Measurements from ENCODE around the gene GATC. TPM values are rescaled to one million over a fixed set of nuclear protein-coding genes. Genes with fewer than 3 reads are reported as not detected.

Gene GATC
- total RNA-seq, 1 donor from 2014 or later: 35.2 TPM

DNA sequence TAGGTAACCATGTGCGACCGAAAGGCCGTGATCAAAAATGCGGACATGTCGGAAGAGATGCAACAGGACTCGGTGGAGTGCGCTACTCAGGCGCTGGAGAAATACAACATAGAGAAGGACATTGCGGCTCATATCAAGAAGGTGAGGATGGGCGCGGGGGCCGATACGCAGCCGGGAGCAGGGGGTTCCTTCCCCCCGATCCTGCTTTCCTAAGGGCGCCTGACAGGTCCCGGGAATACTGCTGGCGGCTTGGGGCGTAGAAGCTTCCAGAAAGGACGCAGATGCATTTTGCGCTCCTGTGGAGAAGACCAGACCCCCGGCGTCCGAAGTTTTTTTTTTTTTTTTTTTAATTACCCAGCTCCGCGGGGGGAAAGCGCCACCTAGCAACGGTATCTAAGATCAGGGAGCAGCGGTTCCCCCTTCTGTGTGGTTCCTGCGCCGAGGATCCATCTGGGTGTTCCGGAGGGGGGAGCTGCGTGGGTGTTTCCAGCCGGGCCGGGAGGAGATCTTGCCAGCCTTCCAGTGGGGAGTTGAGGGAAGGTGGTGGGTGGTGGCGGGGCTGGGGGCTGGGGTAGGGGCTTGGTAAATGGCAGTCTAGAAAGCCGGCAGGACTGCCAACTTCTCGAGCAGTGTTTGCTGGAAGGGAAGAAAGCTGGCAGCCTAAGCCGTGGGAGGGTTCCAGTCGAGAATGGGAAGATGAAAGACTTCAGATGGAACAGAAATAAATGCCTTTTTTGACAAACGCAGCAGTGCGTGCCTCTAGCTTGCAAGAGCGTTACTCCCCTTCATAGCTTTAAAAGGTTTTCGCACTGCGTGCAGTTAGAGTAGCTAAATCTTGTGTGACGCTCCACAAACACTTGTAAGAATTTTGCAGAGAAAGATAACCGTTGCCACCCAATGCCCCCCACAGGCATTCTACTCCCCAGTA lies 50.4 kb downstream of the GATC start:
- Mint-ChIP-seq H3K4me1 (peaks cover 29% of the 10 kb centered on the region), H3K4me3 (peak overlapping the region; percentile 96), H3K27me3 (no peaks in the 10 kb centered on the region), H3K9me3 (no peaks in the 10 kb centered on the region), H3K36me3 (ENCODE audit: low read depth) (peaks cover 44% of the 10 kb centered on the region), H3K27ac (peak overlapping the region; percentile 91)
- TF ChIP-seq, protein P1, sequence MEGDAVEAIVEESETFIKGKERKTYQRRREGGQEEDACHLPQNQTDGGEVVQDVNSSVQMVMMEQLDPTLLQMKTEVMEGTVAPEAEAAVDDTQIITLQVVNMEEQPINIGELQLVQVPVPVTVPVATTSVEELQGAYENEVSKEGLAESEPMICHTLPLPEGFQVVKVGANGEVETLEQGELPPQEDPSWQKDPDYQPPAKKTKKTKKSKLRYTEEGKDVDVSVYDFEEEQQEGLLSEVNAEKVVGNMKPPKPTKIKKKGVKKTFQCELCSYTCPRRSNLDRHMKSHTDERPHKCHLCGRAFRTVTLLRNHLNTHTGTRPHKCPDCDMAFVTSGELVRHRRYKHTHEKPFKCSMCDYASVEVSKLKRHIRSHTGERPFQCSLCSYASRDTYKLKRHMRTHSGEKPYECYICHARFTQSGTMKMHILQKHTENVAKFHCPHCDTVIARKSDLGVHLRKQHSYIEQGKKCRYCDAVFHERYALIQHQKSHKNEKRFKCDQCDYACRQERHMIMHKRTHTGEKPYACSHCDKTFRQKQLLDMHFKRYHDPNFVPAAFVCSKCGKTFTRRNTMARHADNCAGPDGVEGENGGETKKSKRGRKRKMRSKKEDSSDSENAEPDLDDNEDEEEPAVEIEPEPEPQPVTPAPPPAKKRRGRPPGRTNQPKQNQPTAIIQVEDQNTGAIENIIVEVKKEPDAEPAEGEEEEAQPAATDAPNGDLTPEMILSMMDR (IDR thresholded peaks at IDR 0.05): no peak
- ATAC-seq (ENCODE audit: low read depth): peak; percentile 9
- ChIA-PET POLR2A (interaction anchor here (0.5 to 3.3 kb wide), 21 partner anchors 11 to 1392 kb away, joined by 3 to 54 read pairs (median 5); partner anchors contain the start of genes COQ5, COX6A1, MLEC and PSMD9), CTCF (interaction anchor here (1.0 to 3.2 kb wide), 5 partner anchors 27 to 140 kb away, joined by 3 to 16 read pairs (median 4); partner anchors contain the start of genes COX6A1 and SRSF9)
- no peak for DNase-seq
- intact Hi-C loops (cut with micrococcal nuclease): loop anchor here (1.0 to 2.0 kb wide), 8 partner anchors 33 to 408 kb away; partner anchors contain the start of genes COQ5, GATC, POP5 and RNF10

DNA sequence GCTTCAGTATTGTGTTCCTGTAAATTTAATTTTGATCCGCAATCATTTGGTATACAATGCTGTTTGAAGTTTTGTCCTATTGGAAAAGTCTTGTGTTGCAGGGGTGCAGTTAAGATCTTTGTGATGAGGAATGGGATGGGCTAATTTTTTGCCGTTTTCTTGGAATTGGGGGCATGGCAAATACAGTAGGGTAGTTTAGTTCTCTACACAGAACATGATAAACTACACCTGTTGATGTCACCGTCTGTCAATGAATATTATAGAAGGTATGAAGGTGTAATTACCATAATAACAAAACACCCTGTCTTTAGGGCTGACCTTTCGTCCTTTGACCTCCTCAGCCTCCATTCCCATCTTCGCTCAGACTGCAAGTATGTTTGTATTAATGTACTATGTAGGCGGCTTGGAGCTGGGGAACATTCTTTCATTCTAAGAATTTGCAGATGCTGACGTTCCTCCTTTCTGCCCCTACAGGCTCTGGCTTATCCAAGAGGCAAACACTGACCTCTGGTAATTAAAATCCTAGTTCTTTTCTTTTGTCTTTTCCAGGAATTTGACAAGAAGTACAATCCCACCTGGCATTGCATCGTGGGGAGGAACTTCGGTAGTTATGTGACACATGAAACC lies 51.4 kb downstream of the GATC start:
- intact Hi-C loops (cut with micrococcal nuclease): loop anchor here (2.0 kb wide), 1 partner anchor 51 kb away; the partner anchor contains the start of genes GATC and TRIAP1
- ChIA-PET CTCF (interaction anchor here (1.0 to 3.2 kb wide), 5 partner anchors 28 to 141 kb away, joined by 3 to 16 read pairs (median 4); partner anchors contain the start of genes COX6A1 and SRSF9), POLR2A (interaction anchor here (1.0 to 3.3 kb wide), 4 partner anchors 12 to 205 kb away, joined by 5 to 54 read pairs (median 12); partner anchors contain the start of genes COQ5, RNU4-1, RNU4-2 and SRSF9)

DNA sequence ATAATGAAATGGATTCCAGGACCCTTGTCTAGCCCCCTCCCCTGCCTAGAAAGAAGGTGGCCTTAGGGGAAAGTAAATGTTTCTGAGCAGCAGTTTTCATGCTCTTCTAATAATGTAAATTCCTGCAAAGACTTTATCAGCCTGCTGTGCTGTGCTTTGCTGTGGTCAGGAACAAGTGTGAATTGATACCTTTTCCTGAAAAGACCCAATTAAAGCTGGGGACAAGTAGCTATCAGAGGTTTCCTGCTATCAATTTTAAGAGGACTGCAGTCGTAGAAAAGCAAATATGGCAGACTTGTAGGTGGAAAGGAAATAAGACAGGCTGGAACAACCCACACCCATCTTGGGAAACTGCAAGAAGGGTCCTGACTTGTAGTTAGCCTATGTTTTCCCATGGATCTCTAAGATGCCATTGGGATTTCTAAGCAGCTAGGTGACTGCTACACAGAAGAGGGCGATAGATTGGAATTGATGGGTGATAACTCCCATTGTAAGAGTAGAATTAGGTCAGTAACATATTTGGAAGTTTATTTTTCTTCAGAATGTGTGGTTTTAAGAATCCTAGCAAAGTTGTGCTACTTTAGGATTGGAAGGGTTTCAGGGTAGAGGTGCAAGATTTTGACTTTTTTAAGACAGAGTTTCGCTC lies 52.7 kb downstream of the GATC start:
- Mint-ChIP-seq H3K9me3 (no peaks in the 10 kb centered on the region), H3K4me3 (no peak overlapping the region), H3K36me3 (ENCODE audit: low read depth) (peaks cover 56% of the 10 kb centered on the region), H3K27ac (no peak overlapping the region), H3K4me1 (peaks cover 29% of the 10 kb centered on the region), H3K27me3 (no peaks in the 10 kb centered on the region)
- intact Hi-C loops (cut with micrococcal nuclease): no loop called here
- ATAC-seq (ENCODE audit: low read depth): no peak
- ChIA-PET POLR2A (interaction anchor here (1.2 kb wide), 1 partner anchor 82 kb away, joined by 3 read pairs; the partner anchor contains the start of gene POP5), CTCF (no interaction called here)
- DNase-seq: no peak
- TF ChIP-seq, protein P1 (IDR thresholded peaks at IDR 0.05): no peak

More for the DNA sequence above, 51.4 kb downstream of the GATC start:
- DNase-seq: no peak
- H3K4me3 Mint-ChIP-seq: peak overlapping the region; percentile 96
- no peaks in the 10 kb centered on the region for H3K9me3 Mint-ChIP-seq
- TF ChIP-seq, protein P1 (IDR thresholded peaks at IDR 0.05): no peak
- peaks cover 46% of the 10 kb centered on the region for H3K36me3 Mint-ChIP-seq (ENCODE audit: low read depth)
- no peaks in the 10 kb centered on the region for H3K27me3 Mint-ChIP-seq
- no peak for ATAC-seq (ENCODE audit: low read depth)
- peaks cover 29% of the 10 kb centered on the region for H3K4me1 Mint-ChIP-seq
- peak overlapping the region; percentile 91 for H3K27ac Mint-ChIP-seq

DNA sequence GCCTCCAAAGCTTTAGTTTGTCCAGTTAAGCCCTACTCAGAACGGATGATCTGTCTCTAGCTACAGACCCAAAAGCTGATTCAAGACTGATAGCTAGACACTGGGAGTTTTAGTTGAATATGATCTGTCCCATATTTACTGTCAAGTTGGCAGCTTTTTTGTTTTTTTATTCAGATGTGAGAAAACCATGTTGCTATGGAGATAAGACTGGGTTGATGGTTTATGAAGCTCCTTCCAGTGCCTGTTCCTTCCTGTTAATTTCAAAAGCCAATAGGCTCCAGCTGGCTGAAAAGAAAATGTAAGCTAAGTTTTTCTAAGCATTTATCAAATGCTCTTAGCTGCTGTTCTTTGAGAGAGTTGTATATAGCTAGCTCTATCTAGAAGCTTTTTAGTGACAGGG lies 54.3 kb downstream of the GATC start:
- no peak for ATAC-seq (ENCODE audit: low read depth)
- H3K4me1 Mint-ChIP-seq: peaks cover 21% of the 10 kb centered on the region
- ChIA-PET CTCF (no interaction called here), POLR2A (interaction anchor here (0.5 kb wide), 1 partner anchor 206 kb away, joined by 5 read pairs; no protein-coding TSS in a partner anchor)
- H3K36me3 Mint-ChIP-seq (ENCODE audit: low read depth): peaks cover 63% of the 10 kb centered on the region
- H3K27ac Mint-ChIP-seq: no peak overlapping the region
- intact Hi-C loops (cut with micrococcal nuclease): no loop called here
- no peaks in the 10 kb centered on the region for H3K27me3 Mint-ChIP-seq
- DNase-seq: no peak
- TF ChIP-seq, protein P1 (IDR thresholded peaks at IDR 0.05): no peak
- no peaks in the 10 kb centered on the region for H3K9me3 Mint-ChIP-seq
- no peak overlapping the region for H3K4me3 Mint-ChIP-seq

All from activated B cell treated with CpG ODN at 0.5 μM for 24 hours (primary cell).